ENCODE data around the gene PARN.
"Not testable (repeated sequence)": the region's sequence is repeated elsewhere in the genome, so short reads cannot be mapped to it uniquely, and the experiment has no call there.

Gene PARN

DNA sequence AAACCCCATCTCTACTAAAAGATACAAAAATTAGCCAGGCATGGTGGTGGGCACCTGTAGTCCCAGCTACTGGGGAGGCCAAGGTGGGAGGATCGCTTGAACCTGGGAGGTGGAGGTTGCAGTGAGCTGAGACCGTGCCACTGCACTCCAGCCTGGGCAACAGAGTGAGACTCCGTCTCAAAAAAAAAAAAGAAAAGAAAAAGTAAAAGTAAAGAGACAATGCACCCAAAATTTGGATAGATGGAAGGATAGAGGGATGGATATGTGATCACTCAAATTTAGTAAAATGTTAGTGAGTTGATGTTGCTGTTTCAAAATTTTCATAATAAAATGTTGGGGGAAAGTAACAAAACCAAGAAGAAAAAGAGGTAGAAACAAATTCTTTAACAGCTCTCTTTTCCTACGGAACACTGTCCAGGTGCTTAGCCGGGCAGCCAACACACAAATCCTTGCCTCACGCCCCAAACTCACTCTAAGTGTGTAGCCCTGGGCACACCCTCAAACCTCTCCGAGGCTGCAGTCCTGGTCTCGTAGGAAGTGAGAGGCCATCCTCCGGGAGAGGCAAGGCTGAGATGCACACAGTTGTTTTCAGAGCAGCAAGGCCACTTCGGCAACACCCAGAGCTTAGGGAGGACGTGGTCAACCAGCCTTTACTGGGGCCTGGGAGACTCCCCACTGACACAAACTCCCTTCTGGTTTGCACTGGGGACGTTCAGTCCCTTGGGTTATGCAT is 228.9 kb downstream of the PARN start:
- not testable (repeated sequence) for DNase-seq (ENCODE audit: low read depth in 2 of 2)

DNA sequence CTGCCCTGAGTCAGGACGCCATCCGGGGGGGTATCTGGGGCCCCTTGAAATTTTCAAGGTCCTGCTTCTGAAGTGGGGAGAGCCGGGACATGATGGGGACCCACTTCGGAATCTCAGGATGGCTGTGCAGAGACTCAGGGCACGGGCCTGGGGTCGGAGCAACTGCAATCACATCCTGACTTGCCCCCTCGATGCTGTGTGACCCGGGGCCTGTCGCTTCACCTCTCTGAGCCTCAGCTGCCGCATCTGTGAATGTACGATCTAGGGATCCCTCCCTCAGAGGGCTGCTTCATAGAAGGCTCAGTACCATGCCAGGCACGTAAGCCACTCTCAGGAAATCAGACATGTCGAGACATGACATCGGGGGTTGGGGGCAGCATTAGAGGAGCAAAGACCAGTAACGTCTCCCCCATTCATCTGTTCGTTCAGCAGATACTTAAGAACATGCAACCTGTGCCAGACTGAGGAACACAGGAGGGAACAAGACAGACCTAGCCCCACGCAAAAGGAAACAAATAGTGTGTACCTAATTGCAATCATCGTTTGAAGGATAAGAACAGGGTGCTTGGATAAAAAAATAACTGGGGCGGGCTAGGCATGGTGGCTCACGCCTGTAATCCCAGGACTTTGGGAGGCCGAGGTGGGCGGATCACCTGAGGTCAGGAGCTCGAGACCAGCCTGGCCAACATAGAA is 229.6 kb downstream of the PARN start:
- DNase-seq (ENCODE audit: low read depth in 2 of 2): no peak

DNA sequence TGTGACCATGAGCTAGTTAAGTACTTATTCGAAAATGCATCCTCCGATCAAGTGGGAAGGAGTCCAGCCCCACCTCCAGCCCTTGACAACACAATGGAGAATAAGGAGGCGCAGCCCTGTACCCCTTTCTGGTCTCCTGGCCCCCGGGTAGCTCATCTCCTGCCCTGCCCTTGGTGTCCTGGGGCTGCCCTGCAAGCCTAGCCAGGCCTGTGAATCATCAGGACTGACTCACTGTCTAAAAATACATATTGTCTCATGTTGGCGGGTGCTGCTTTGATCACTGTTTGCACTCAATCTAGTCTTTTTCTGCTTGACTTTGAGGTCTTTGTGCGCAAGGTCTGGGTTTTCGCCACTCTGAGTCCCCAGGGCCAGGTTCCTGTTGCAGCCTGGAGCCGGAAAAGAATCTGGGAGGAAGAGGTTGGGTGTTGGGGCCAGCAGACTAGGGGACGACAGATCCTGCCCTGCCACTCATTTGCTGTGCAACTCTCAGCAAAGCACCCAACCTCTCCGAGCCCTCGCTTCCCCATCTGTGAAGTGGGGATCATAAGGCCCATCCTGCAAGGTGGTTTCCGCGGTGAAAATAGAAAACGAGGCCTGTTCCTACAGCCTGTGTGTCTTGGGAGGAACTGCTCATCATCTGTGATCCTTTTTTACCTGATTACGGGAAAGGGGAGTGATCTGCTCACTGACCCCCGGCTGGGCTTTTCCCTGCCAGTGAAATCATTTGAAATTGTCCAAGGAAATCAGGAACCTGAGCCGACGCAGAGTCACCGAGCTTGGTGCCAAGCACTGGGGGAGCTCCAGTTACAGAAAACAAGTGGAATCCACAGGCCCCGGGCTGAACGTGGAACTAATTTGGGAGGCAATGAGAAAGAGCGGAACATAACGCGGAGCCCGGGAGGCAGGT is 230.4 kb downstream of the PARN start:
- no peak for DNase-seq (ENCODE audit: low read depth in 2 of 2)

DNA sequence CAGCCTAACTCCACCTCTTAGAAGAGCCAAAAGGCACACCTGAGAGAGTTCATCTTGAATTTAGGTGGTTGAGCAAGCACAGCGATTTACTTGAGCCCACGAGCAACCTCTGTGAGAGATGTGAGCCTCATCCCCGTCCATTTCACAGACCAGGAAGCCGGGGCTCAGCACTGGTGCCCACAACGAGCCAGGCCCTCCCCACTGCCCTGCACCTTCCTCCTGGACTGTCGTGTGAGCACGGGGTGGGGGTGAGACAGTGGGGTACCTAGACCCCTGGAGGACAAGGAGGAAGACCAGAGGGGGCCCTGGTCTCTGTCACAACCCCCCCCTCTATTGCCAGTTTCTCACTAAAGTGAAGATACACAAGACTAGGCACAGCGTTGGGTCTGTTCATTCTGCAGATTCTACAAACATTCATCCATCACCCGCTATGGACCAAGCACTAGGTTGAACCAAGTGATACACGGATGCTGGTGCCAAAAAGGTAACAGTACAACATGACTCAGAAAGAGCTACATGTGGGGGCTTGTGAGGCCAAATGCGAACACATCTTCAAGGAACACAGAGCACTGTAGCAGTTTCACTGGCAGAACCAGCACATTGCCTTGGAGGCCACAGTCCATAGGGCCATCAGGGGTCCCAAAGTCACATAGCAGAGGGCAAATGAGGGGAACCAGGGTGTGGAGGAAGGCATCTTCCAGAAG is 231.9 kb downstream of the PARN start:
- DNase-seq (ENCODE audit: low read depth in 2 of 2): no peak

DNA sequence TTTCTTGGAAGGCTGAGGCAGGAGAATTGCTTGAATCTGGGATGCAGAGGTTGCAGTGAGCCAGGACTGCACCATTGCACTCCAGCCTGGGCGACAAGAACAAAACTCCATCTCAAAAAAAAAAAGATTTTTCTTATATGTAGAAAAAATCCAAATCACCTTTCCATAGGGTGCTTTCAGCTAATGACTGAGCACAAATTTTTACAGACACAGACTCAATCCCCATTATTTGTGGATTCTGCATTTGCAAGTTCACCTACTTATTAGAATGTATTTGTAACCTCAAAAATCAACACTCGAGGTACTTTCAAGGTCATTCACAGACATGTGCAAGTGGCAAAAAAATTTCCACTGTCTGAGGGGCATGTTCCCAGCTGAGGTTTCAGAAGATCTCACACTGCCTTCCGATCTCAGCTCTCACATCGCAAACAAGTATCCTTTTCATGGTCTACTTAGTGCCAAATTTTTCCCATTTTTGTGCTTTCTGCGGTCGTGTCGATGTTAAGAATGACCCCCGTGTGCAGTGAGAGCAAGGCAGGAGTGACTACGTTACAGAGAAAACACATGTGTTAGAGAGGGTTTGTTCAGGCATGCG is 234.3 kb downstream of the PARN start:
- DNase-seq (ENCODE audit: low read depth in 2 of 2): not testable (repeated sequence)

DNA sequence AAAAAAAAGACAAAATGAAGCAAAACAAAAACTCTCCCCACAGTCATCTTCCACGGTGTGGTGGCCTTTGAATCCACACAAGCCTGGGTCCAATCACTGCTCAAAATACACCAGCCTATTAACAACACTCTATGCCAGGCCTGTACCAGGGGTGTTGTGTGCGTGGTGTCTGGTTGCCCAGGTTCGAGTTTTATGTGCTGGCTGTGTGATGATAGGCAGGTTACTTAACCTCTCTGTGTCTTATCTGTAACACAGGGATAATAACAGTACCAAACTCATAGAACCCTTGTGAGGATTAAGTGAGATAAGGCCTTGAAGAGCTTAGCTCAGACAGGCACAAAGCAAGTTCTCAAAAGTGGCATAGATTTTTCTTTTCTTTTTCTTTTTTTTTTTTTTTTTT is 235.2 kb downstream of the PARN start:
- no peak for DNase-seq (ENCODE audit: low read depth in 2 of 2)

DNA sequence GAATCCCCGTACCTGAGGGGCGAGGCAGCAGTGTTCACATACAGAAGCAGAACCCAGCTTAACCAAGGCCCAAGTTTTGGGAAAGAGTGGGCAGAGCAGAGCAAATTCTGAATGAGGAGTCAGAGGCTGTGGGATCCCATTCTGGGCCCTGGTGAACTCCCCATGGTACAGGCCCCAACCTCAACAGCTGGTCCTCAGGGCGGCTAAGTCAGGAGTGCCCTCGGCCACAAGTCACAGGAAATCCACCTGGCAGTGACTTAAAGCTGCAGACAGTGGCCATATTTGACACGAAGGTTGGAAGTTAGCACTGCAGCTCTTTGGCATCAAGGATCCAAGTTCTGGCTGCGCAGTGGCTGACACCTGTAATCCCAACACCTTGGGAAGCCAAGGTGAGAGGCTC is 237.1 kb downstream of the PARN start:
- no peak for DNase-seq (ENCODE audit: low read depth in 2 of 2)

DNA sequence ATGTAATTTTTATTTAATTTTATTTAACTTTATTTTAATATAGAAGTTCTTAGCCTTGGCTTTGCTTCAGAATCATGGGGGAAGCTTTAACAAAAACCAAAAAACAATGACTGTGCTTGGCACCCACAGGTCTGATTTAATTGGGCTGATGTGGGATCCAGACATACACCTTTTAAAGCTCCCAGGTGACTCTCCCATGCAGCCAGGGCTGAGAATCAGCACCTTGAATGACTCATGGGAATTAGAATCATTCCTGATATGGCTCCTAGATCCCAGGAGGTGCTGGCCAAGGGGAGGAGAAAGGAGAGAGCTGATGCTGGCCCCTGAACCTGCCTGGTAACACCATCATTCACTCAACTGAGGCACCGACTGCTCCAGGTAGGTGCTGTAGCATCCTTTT is 240.7 kb downstream of the PARN start:
- DNase-seq (ENCODE audit: low read depth in 2 of 2): no peak

DNA sequence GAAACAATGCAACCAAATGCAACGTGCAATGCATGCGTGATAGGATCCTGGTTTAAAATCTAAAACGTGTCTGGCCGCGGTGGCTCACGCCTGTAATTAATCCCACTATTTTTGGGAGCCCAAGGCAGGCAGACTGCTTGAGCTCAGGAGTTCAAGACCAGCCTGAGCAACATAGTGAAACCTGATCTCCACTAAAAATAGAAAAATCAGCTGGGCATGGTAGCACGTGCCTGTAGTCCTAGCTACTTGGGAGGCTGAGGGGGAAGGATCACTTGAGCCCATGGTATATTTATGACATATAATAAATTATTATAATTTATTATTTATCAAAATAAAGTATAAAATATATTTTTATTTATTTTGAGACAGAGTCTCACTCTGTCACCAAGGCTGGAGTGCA is 241.8 kb downstream of the PARN start:
- no peak for DNase-seq (ENCODE audit: low read depth in 2 of 2)

DNA sequence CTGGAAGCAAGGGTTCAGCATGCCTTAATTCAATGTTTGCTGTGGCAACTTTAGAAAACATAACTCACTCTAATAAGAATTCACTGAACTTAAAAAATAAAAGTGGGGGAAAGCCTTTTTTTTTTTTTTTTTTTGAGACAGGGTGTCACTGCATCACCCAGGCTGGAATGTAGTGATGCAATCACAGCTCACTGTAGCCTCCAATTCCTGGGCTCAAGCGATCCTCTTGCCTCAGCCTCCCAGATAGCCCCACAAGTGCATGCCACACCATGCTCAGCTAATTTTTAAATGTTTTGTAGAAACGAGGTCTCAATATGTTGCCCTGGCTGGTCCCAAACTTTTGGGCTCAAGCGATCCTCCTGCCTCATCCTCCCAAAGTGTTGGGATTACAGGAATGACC is 243.9 kb downstream of the PARN start:
- DNase-seq (ENCODE audit: low read depth in 2 of 2): no peak
